PC-3 (cell line): Measurements from ENCODE around the gene APOM. TPM values are rescaled to one million over a fixed set of nuclear protein-coding genes. Genes with fewer than 3 reads are reported as not detected.
A peak's percentile ranks its signal among the peaks of the same experiment; 100 is the strongest.

Experiments
- ATAC-seq: fragments of 200-7000 bp; cut with Tn5 transposase; 2 replicates; pipeline ENCODE4 v1.9.1; 2020; ENCODE audit warnings: mild to moderate bottlenecking, moderate library complexity
- BruUV-seq: library from RNA; stranded (reverse); fragments of 400-500 nt; replicated peaks from 2 replicates; lab custom pipeline; 2021; lab: Mats Ljungman, UMichigan
- CTCF ChIA-PET: fragments of 300-600 bp; sonication (Branson Sonifier 250); formaldehyde crosslinking; loops from one replicate; lab custom pipeline; 2022; ENCODE audit warnings: antibody characterized with exemption; lab: Charles Lee
- POLR2A ChIA-PET: fragments of 300-600 bp; sonication (Branson Sonifier 250); formaldehyde crosslinking; loops from one replicate; lab custom pipeline; 2022; ENCODE audit warnings: antibody characterized with exemption; ENCODE audit not compliant: unreplicated experiment; lab: Charles Lee
- DNase-seq: peaks from one replicate; pipeline ENCODE4 v3.0.0-alpha.2; 2015
- H2AFZ ChIP-seq: fragments of 300-600 bp; sonication (generic); 2 replicates; pipeline ENCODE4 v1.6.0; 2016; ENCODE audit warnings: antibody characterized with exemption, low read length
- H3F3A ChIP-seq: fragments of 300-600 bp; sonication (generic); one replicate; pipeline ENCODE4 v1.6.0; 2017; ENCODE audit warnings: antibody characterized with exemption, low read length, control low read depth, mild to moderate bottlenecking; ENCODE audit not compliant: unreplicated experiment
- H3K27ac ChIP-seq: fragments of 300-600 bp; sonication (generic); 2 replicates; pipeline ENCODE4 v1.5.1; 2016; ENCODE audit warnings: mild to moderate bottlenecking, low read length
- H3K27me3 ChIP-seq: fragments of 300-600 bp; sonication (generic); 2 replicates; pipeline ENCODE4 v1.6.1; 2016; ENCODE audit warnings: low read length, mixed read lengths
- H3K36me3 ChIP-seq: fragments of 300-600 bp; sonication (generic); 2 replicates; pipeline ENCODE4 v1.6.1; 2016; ENCODE audit warnings: low read depth, mixed run types, low read length, mixed read lengths
- H3K4me1 ChIP-seq: fragments of 300-600 bp; sonication (generic); 2 replicates; pipeline ENCODE4 v1.5.1; 2016; ENCODE audit warnings: low read length; ENCODE audit not compliant: insufficient read depth
- H3K4me2 ChIP-seq: fragments of 300-600 bp; sonication (generic); 2 replicates; pipeline ENCODE4 v1.6.0; 2016; ENCODE audit warnings: low read length
- H3K4me3 ChIP-seq: fragments of 300-600 bp; sonication (generic); 2 replicates; pipeline ENCODE4 v1.5.1; 2016; ENCODE audit warnings: mild to moderate bottlenecking, low read length, mixed read lengths
- H3K79me2 ChIP-seq: fragments of 300-600 bp; sonication (generic); 2 replicates; pipeline ENCODE4 v1.6.1; 2017; ENCODE audit warnings: low read length, mixed read lengths
- H3K9ac ChIP-seq: fragments of 300-600 bp; sonication (generic); 2 replicates; pipeline ENCODE4 v1.6.0; 2016; ENCODE audit warnings: mild to moderate bottlenecking, low read length
- H3K9me2 ChIP-seq: fragments of 300-600 bp; sonication (generic); replicated peaks from 2 replicates; pipeline ENCODE4 v1.6.1; 2016; ENCODE audit warnings: mixed run types, low read length, mixed read lengths
- H3K9me3 ChIP-seq: fragments of 300-600 bp; sonication (generic); 2 replicates; pipeline ENCODE4 v1.6.1; 2016; ENCODE audit warnings: low read length, mixed read lengths
- H4K20me1 ChIP-seq: fragments of 300-600 bp; sonication (generic); 2 replicates; pipeline ENCODE4 v1.6.1; 2016; ENCODE audit warnings: low read length, mixed read lengths
- EZH2 ChIP-seq: fragments of 300-600 bp; sonication (generic); IDR thresholded peaks from one replicate; pipeline ENCODE4 v1.6.1; 2017; ENCODE audit warnings: antibody characterized with exemption, mild to moderate bottlenecking, low read length; ENCODE audit not compliant: unreplicated experiment
- EZH2phosphoT487 ChIP-seq: fragments of 300-600 bp; sonication (generic); IDR thresholded peaks from 2 replicates; pipeline ENCODE4 v1.6.1; 2018; ENCODE audit warnings: mild to moderate bottlenecking, antibody characterized with exemption, low read length, borderline replicate concordance
- intact Hi-C: fragments of 100-400 bp; cut with micrococcal nuclease; formaldehyde crosslinking; loops from 2 replicates; pipeline ENCODE4 v1.9.0; 2023
- total RNA-seq: library from RNA; depleted of rRNA; stranded (reverse); fragments of >200 nt; gene quantifications from 2 replicates; pipeline ENCODE4 v1.2.3, GENCODE V29; 2014
- TF ChIP-seq, protein P1 (sequence below): fragments of 300-600 bp; sonication (generic); conservative IDR thresholded peaks from 2 replicates; pipeline ENCODE4 v1.5.1; 2017; ENCODE audit warnings: antibody characterized with exemption, low read depth, mild to moderate bottlenecking, low read length

APOM gene
- total RNA-seq, 1 experiment from 2014 or later = 2.2 TPM

DNA sequence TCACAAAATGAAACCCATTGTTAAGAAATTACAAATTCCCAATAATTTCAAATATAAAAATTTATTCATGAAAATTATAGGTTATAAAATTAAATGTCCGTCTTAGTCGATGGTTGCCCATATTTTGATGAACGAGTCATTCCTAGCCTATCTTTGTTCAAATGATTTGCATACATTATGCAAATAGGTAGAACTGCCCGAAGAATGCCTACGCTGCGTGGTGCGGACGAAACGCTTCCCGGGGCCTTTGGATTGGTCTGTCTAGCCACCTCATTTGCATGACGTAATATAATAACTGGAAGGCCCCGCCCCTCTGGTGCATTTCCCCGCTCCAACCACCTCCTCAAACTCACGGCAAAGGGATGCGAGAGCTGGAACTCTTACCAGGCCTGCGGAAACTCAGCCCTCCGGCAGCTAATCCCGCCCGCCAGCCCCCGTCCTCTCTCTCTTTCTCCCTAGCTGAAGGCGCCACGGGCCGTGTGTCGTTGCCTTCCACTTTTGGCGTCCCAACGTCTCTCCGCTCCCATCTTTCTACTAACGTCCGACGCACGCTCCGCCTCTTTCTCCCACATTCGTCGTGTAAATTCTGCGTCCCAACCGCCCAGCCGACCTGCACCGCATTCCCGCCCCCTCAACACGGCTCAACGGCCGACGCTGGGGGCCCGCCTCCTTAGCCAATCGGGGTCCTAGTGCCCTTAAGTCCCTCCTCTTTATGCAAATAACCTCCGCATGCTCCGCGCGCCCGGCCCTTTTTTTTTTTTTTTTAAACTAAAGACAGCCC lies 35.7 kb upstream of the APOM start:
- BruUV-seq = TSS peak; percentile 96

GRCh38 chr6:31620586-31621319 lies 34.9 kb upstream of the APOM start, which contains the start of gene PRRC2A:
PRRC2A (plus strand) TSS chr6:31620715; CDS start chr6:31622790, 2,075 bp downstream.
- POLR2A ChIA-PET = no interaction called here
- Histone ChIP-seq H3K4me3 (peak within 1 kb of the TSS; percentile 99), H3K9me3 (no peaks in the 10 kb centered on the region), H2AFZ (peak within 1 kb of the TSS; percentile 83), H3K9ac (peak within 1 kb of the TSS; percentile 99), H3K27ac (peak within 1 kb of the TSS; percentile 91), H4K20me1 (peaks cover 24% of the 10 kb centered on the region), H3K4me2 (peak within 1 kb of the TSS; percentile 98), H3K27me3 (no peaks in the 10 kb centered on the region), H3K36me3 (peaks cover 23% of the 10 kb centered on the region), H3K79me2 (peaks cover 49% of the 10 kb centered on the region), H3K9me2 (no peaks in the 10 kb centered on the region), H3K4me1 (peaks cover 17% of the 10 kb centered on the region), H3F3A (no peaks in the 10 kb centered on the region)
- no TSS peak for BruUV-seq
- no peak for DNase-seq
- intact Hi-C loops = loop anchor here (1.0 kb wide), 2 partner anchors 32 to 45 kb away; partner anchors contain the start of gene BAG6
- CTCF ChIA-PET = no interaction called here
- ATAC-seq = peak; percentile 62
- no peak for TF ChIP-seq EZH2
- no peak for TF ChIP-seq EZH2phosphoT487

More for the DNA sequence above, 35.7 kb upstream of the APOM start:
- Histone ChIP-seq H3K27ac (peak overlapping the region; percentile 91), H3K79me2 (peaks cover 42% of the 10 kb centered on the region), H3K4me1 (peaks cover 17% of the 10 kb centered on the region), H4K20me1 (peaks cover 24% of the 10 kb centered on the region), H3F3A (no peaks in the 10 kb centered on the region), H3K36me3 (peaks cover 15% of the 10 kb centered on the region), H3K27me3 (no peaks in the 10 kb centered on the region), H3K9ac (peak overlapping the region; percentile 99), H3K4me3 (peak overlapping the region; percentile 99), H3K9me3 (no peaks in the 10 kb centered on the region), H3K9me2 (no peaks in the 10 kb centered on the region), H3K4me2 (peak overlapping the region; percentile 83), H2AFZ (peak overlapping the region; percentile 83)
- TF ChIP-seq, protein P1, sequence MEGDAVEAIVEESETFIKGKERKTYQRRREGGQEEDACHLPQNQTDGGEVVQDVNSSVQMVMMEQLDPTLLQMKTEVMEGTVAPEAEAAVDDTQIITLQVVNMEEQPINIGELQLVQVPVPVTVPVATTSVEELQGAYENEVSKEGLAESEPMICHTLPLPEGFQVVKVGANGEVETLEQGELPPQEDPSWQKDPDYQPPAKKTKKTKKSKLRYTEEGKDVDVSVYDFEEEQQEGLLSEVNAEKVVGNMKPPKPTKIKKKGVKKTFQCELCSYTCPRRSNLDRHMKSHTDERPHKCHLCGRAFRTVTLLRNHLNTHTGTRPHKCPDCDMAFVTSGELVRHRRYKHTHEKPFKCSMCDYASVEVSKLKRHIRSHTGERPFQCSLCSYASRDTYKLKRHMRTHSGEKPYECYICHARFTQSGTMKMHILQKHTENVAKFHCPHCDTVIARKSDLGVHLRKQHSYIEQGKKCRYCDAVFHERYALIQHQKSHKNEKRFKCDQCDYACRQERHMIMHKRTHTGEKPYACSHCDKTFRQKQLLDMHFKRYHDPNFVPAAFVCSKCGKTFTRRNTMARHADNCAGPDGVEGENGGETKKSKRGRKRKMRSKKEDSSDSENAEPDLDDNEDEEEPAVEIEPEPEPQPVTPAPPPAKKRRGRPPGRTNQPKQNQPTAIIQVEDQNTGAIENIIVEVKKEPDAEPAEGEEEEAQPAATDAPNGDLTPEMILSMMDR = no peak
- TF ChIP-seq EZH2 = no peak
- no peak for TF ChIP-seq EZH2phosphoT487
- ATAC-seq (peak; percentile 88), DNase-seq (peak; percentile 98)
- intact Hi-C loops = loop anchor here (1.0 kb wide), 2 partner anchors 32 to 45 kb away; partner anchors contain the start of gene BAG6
- POLR2A ChIA-PET = no interaction called here
- CTCF ChIA-PET = no interaction called here

- peaks cover 30% of the 10 kb centered on the region for H3K36me3 ChIP-seq
- BruUV-seq = TSS peak; percentile 53
- H3K9me3 ChIP-seq = no peaks in the 10 kb centered on the region
- H3K9ac ChIP-seq = peak overlapping the region; percentile 99
- peak overlapping the region; percentile 79 for H3K27ac ChIP-seq
- intact Hi-C loops = no loop called here
- H3F3A ChIP-seq = no peaks in the 10 kb centered on the region
- H3K4me3 ChIP-seq = peak overlapping the region; percentile 99
- peaks cover 17% of the 10 kb centered on the region for H3K4me1 ChIP-seq
- 0 out of 2 replicates have a peak overlapping the region, but pooled peaks have one; percentile 58 for H2AFZ ChIP-seq
- ChIA-PET POLR2A (interaction anchor here (0.8 kb wide), 1 partner anchor 30 kb away, joined by 7 read pairs; no protein-coding TSS in a partner anchor), CTCF (no interaction called here)
- H3K9me2 ChIP-seq = no peaks in the 10 kb centered on the region
- peaks cover 52% of the 10 kb centered on the region for H3K79me2 ChIP-seq
- DNase-seq (no peak), ATAC-seq (no peak)
- H3K4me2 ChIP-seq = peak overlapping the region; percentile 98
- peaks cover 24% of the 10 kb centered on the region for H4K20me1 ChIP-seq
- TF ChIP-seq EZH2phosphoT487 (no peak), EZH2 (no peak)
- TF ChIP-seq, protein P1 = no peak
- H3K27me3 ChIP-seq = no peaks in the 10 kb centered on the region
Measured at GRCh38 chr6:31621320-31621939, 34.3 kb upstream of the APOM start.
